ENCODE results near the gene SAMD14. TPM values are rescaled to one million over a fixed set of nuclear protein-coding genes. Genes with fewer than 3 reads are reported as not detected.

Gene SAMD14
- total and polyA plus RNA-seq, 2 of the 4 experiments (the other 2 are of a cell fraction), result 1.4 to 6.2 TPM

GRCh38 chr17:50175035-50175807 is 45.3 kb upstream of the SAMD14 start:
- peaks cover 14% of the 10 kb centered on the region for H4K20me1 ChIP-seq (ENCODE audit: insufficient read depth, low read length)
- intact Hi-C loops (cut with micrococcal nuclease) (no loop called here), in situ Hi-C loops (cut with MboI; ENCODE audit: low sequenced_read_pairs) (loop anchor here (10.0 kb wide), 1 partner anchor 110 kb away; no protein-coding TSS in a partner anchor), dilution Hi-C loops (cut with HindIII; ENCODE audit: low sequenced_read_pairs, unreplicated experiment) (no loop called here)
- ATAC-seq (ENCODE audit: low read depth) (no peak), DNase-seq (peak; percentile 56)
- peaks cover 11% of the 10 kb centered on the region for H3K36me3 ChIP-seq (ENCODE audit: control insufficient read depth, insufficient read depth, low read length)
- no peaks in the 10 kb centered on the region for H3K27me3 ChIP-seq (ENCODE audit: control insufficient read depth, insufficient read depth, low read length)
- peak overlapping the region; percentile 47 for H3K27ac ChIP-seq (ENCODE audit: insufficient read depth, low read length)
- H3K4me2 ChIP-seq (ENCODE audit: low read depth, low read length), result no peak overlapping the region
- H2AFZ ChIP-seq (replicated peaks; ENCODE audit: low read length, poor library complexity), result peak overlapping the region; percentile 18
- H3K18ac ChIP-seq (ENCODE audit: low read depth, low read length), result no peak overlapping the region
- ChIA-PET POLR2A (ENCODE audit: unreplicated experiment) (interaction anchor here (1.6 kb wide), 1 partner anchor 34 kb away, joined by 6 read pairs; no protein-coding TSS in a partner anchor), CTCF (interaction anchor here (1.7 kb wide), 1 partner anchor 14 kb away, joined by 6 read pairs; no protein-coding TSS in a partner anchor)
- peaks cover 17 to 38% of the 10 kb centered on the region in 2 experiments; a peak in 3 of 4 replicates for H3K79me1 ChIP-seq (ENCODE audit: low read depth in 1 of 2, low read length in 2 of 2)
- no TSS peak for BruUV-seq (replicated peaks)
- peak overlapping the region; percentile 66 for H2AK9ac ChIP-seq (replicated peaks; ENCODE audit: low read depth, low read length, poor library complexity)
- no peak overlapping the region for H3K14ac ChIP-seq (replicated peaks; ENCODE audit: low read depth, low read length)
- no peak overlapping the region for H3K9ac ChIP-seq (ENCODE audit: low read depth, low read length)
- WGBS, 2 experiments (ENCODE audit: extremely low coverage in 2 of 2, insufficient read length in 1 of 2), result 80% methylated on average over 1 of the region's 16 CpGs; no CpG with 5 or more reads in 1 of the 2 experiments
- H2BK20ac ChIP-seq (ENCODE audit: low read depth, low read length), result peak overlapping the region; percentile 57; the same call in 1 of the 2 replicates
- H3K9me3 ChIP-seq (ENCODE audit: control insufficient read depth, insufficient read depth, low read length), result no peaks in the 10 kb centered on the region
- peak overlapping the region; percentile 14; the same call in 1 of the 2 replicates for H4K91ac ChIP-seq (ENCODE audit: insufficient read depth, low read depth, low read length)
- peak overlapping the region; percentile 48 for H2BK5ac ChIP-seq (ENCODE audit: low read depth, low read length, poor library complexity, severe bottlenecking)
- no peak overlapping the region; the same call in 1 of the 2 replicates for H4K5ac ChIP-seq (ENCODE audit: low read depth, low read length)
- H3K4me1 ChIP-seq (ENCODE audit: control insufficient read depth, insufficient read depth, low read length), result peaks cover 34% of the 10 kb centered on the region
- peak overlapping the region; percentile 41 for H2AK5ac ChIP-seq (ENCODE audit: low read depth, low read length)
- H4K8ac ChIP-seq (ENCODE audit: low read depth in 2 of 2, low read length in 2 of 2), result no peak overlapping the region
- H3K56ac ChIP-seq (ENCODE audit: extremely low read depth, insufficient read depth, low read length), result no peak overlapping the region
- no peak overlapping the region for H3K4me3 ChIP-seq (ENCODE audit: insufficient read depth, low read depth, low read length)
- no peak overlapping the region for H3K23ac ChIP-seq (ENCODE audit: low read depth, low read length)
- peak overlapping the region; percentile 62; the same call in 1 of the 3 replicates for H2BK15ac ChIP-seq (ENCODE audit: low read depth, low read length)
- H3K4ac ChIP-seq (ENCODE audit: low read depth, low read length), result peak overlapping the region; percentile 80
- H2BK120ac ChIP-seq (ENCODE audit: low read depth, low read length), result peak overlapping the region; percentile 82; the same call in 1 of the 2 replicates
- peaks cover 25% of the 10 kb centered on the region for H3K9me1 ChIP-seq (ENCODE audit: insufficient read depth, low read length)
- TF ChIP-seq RFX5 (IDR thresholded peaks at IDR 0.05; ENCODE audit: low read depth, low read length) (no peak), FOS (IDR thresholded peaks at IDR 0.05; ENCODE audit: low read depth, low read length) (no peak), MAFK (IDR thresholded peaks at IDR 0.05; ENCODE audit: low read depth, low read length) (no peak), CHD1 (IDR thresholded peaks at IDR 0.05; ENCODE audit: low read depth, low read length) (no peak), SMC3 (IDR thresholded peaks at IDR 0.05; ENCODE audit: low read depth, low read length) (no peak), CTCF (conservative IDR thresholded peaks at IDR 0.05; ENCODE audit: low read depth, low read length) (no peak), BHLHE40 (IDR thresholded peaks at IDR 0.05; ENCODE audit: low read depth, low read length) (no peak), ELK1 (IDR thresholded peaks at IDR 0.05; ENCODE audit: borderline replicate concordance, low read depth, low read length) (no peak), RAD21 (IDR thresholded peaks at IDR 0.05; ENCODE audit: low read length) (no peak), RCOR1 (IDR thresholded peaks at IDR 0.05; ENCODE audit: insufficient replicate concordance, low read length) (no peak), CEBPB (IDR thresholded peaks at IDR 0.05; ENCODE audit: low read depth, low read length) (no peak), POLR2A (IDR thresholded peaks at IDR 0.05; ENCODE audit: low read depth, low read length) (0 out of 2 replicates have a peak, but pooled peaks have one; percentile 4), USF2 (IDR thresholded peaks at IDR 0.05; ENCODE audit: low read depth, low read length) (no peak), MAZ (IDR thresholded peaks at IDR 0.05; ENCODE audit: borderline replicate concordance, low read depth, low read length) (peak; percentile 12; the same call in 1 of the 2 replicates)
